GM18870 (cell line): Measurements from ENCODE around the gene STK10.
"Not testable (repeated sequence)": the region's sequence is repeated elsewhere in the genome, so short reads cannot be mapped to it uniquely, and the experiment has no call there.

Experiments
- ATAC-seq: cut with Tn5 transposase; IDR thresholded peaks from one replicate; pipeline ENCODE4 v1.9.1; 2021; ENCODE audit warnings: moderate library complexity; ENCODE audit not compliant: unreplicated experiment

The STK10 gene

DNA sequence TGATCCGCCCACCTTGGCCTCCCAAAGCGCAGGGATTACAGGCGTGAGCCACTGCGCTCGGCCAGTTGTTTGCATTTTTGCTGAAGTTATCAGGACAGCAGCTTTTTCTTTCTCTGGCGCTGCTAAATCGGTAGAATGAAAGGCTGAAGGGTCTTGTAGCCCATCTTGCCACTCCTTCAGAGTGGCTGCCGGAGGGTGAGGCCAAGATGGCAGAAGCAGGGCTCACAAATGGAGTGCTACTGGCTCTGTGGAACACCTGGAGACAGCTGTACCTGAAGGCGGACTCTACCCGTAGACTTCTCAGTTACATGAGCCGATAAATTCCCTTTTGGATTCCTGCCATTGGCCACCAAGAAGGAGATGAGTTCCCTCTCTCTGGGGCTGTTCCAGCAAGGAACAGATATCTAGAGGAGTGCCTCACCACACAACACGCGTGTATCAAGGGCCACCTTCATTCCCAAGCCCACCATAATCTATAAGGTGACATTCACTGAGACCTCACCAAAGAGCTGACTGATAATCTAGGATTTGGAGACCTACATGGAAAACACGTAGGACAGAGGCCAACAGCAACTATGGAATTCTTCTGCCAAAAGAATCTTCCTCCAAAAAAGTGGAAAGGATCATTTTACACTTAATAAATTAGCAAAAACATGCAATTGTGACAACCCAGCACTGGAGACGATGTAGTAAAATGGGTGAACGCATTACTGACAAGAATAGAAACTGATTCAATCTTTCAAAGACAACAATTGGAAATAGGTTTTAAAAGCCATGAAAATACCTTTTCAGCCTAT lies 21.8 kb downstream of the STK10 start:
- ATAC-seq = no peak

GRCh38 chr5:172165465-172165864 lies 22.6 kb downstream of the STK10 start:
- peak; percentile 54 for ATAC-seq

- ATAC-seq = no peak
Observed at GRCh38 chr5:172164769-172165212, 23.2 kb downstream of the STK10 start.

DNA sequence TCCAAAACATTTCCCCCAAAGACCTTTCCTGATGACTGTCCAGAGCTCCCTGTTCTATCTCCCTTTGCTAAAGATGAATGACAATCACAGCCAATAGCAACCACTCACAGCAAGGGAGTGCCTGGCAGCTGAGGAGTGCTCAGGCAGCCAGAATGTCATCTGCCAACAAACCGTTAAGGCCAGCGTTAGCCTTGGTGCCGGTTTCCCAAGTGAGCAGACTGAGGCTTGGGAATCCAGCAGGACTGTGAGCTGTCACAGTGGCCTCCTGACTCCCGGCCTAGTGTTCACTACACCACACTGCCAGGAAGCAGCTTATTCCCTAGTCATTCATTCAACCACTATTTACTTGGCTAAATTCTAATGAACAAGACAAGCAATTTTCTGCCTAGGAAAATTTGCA lies 24.7 kb downstream of the STK10 start:
- ATAC-seq = no peak

GRCh38 chr5:172162987-172163343 lies 25.1 kb downstream of the STK10 start:
- no peak for ATAC-seq

GRCh38 chr5:172162323-172162986 lies 25.6 kb downstream of the STK10 start:
- no peak for ATAC-seq

GRCh38 chr5:172160506-172160905 lies 27.5 kb downstream of the STK10 start:
- no peak for ATAC-seq

GRCh38 chr5:172159016-172159415 lies 29.0 kb downstream of the STK10 start:
- ATAC-seq = no peak

DNA sequence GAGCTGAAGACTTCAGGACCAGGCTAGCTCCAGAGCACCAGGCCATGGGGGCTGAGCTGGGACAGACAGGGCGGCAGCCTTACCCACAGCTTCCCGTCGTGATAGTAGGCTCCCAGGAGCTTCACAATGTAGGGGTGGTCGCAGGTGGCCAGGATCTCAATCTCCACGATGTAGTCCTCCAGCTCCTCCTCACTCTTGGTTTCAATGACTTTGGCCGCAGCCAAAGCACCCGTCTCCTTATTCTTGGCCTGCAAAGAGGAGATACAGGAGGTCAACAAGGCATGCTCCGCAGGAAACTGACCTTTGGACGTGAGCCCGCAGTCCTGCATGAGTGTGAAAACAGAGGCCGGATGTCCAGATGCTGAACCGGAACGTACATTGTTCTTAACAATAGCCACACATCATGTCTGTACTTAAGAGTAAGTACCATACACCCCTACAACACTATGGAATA lies 31.5 kb downstream of the STK10 start:
- no peak for ATAC-seq

GRCh38 chr5:172155101-172155500 lies 32.9 kb downstream of the STK10 start:
- ATAC-seq = not testable (repeated sequence)

- no peak for ATAC-seq
Observed at GRCh38 chr5:172153695-172154094, 34.3 kb downstream of the STK10 start.

GRCh38 chr5:172151661-172152210 lies 36.3 kb downstream of the STK10 start:
- no peak for ATAC-seq

DNA sequence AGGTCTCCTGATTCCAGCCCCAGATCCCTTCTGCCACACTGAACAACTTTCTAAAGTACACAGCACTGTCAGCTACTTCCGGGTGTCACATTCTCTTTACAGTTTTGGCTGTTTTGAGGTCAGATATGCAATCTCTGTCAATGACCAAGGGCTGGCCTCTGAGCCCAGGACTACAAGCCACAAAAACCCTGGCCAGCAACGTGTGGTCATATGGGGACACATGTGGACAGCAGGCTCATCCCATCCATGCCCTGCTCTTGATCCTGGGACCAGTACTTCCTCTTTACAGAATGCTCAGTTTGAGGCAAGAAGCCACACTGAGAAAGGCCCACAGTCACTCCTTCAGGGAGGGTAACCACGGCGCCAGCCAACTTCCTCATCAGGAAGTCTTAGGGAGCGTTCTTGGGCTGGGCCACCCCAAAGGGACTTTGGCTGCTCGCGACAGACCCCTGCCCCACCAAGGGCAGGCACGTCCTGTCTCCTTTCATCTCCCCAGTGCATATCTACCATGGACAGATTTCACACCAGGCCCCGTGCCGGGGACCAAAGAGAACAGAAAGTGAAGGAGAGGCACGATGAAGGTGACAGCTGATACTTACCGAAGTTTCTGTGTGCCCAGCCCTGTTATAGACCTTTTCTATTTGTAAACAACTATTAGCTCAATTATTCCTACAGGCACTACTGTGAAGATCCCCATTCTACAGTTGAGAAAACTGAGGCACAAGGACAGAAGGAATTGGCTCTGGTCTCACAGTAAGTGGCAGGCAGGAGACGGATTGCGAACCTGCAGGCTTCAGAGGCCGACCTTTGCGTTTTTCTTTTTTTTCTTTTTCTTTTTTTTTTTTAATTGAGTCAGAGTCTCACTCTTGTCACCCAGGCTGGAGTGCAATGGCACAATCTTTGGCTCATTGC lies 37.3 kb downstream of the STK10 start:
- ATAC-seq = peak; percentile 66

DNA sequence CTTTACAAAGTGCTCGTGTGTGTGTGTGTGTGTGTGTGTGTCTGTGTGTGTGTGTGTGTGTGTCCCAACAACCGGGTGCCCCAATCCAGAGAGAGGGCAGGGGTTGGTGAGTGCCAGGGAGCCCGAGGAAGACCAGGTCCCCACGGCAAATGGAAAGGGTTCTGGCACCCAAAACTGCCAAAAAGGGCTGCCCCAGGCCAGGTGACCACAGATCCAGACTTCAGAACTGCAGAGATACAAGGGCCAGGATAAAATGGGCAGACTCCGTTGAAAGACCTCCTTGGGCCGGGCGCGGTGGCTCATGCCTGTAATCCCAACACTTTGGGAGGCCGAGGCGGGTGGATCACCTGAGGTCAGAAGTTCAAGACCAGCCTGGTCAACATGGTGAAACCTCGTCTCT lies 38.5 kb downstream of the STK10 start:
- not testable (repeated sequence) for ATAC-seq

GRCh38 chr5:172149073-172149472 lies 39.0 kb downstream of the STK10 start:
- no peak for ATAC-seq

DNA sequence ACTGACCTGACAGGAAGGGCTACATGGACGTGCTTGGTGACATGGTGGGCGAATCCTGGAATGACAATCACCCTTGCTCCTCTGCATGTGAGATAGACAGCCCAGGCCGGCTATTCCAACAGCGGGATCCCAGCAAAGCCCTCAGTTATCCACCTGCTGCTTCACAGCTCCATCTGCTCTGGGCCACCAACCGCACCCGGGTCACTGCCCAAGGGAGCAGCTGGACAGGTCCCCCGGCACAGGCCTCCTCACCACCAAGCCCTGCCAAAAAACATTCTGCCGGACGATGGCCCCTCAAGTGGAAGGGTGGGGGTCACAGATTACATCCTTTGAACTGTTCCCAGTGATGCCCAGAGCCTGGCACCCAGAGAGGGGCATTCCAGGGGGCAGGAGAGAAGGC lies 39.6 kb downstream of the STK10 start:
- ATAC-seq = no peak

DNA sequence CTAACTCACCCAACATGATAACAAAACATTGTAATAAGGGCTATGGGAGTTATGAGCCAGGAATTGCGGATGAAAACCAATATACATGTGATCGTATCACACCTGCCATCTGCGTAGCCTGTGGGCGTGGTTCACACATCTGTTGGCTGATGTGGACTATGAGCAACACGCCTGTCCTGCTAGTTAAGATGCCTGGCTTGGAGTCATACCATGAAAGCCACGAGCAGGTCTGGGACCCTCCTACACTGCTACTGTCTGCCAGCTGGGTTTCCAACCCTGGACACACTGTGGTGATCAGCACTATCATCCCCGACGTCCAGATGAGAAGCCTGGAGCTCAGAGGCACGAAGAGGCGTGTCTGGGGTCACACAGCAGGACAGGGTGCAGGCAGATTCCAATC lies 40.2 kb downstream of the STK10 start:
- no peak for ATAC-seq

DNA sequence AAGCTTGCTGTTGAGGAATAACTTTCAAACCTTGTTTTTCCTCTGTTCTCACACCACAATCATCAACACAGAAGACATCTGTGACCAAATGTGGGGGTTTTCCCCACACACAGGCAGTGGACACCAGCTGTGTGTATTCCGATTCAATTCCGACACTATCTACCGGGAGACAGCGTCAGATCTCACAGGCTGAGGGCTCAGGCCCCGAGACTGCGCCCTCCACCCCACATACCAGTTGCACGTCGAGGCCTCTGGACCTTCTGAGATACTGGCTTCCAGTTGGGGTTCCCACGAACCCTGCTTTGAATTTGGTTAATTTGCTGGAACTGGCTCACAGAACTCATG lies 41.3 kb downstream of the STK10 start:
- no peak for ATAC-seq

DNA sequence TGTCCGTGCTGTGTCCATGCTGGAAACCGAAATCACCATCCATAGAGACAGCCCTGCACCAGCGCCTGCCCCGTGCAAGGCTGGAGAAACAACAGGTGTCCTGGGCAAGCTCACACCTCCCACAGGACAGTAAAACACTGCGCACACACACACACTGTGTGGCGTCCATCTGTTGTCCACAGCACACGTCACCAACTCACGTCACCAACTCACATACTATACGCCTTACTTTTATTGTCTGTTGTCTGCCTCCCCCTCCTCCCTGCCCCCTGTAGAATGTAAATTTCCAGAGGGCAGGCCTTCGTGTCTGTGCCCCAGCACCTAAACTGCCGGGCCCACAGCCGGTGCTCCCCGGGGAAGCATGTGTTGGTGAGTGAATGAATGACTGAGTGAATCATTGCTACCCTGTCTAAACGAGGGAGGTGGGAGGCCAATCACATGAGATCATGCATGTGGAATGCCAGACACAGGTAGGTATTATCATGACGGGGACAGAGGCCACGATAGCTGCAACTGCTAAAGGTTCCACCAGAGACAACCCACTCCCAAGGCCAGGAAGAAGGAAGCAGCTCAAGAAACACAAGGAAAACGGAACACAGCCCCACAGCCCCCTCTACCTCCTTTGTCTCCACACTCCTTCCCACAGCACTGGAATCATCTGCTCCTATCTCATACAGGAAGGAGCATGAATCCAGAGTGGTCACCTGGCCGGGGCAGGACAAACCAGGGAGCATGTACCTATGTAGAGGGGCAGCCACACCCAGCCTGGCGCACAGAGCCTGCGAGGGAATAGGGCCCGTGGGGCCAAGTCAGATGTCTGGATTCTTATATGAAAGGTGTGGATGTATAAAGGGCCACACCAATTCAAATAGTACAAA lies 41.9 kb downstream of the STK10 start:
- ATAC-seq = no peak
